ENCODE results near the gene ARHGAP10. TPM values are rescaled to one million over a fixed set of nuclear protein-coding genes. Genes with fewer than 3 reads are reported as not detected.
A peak's percentile ranks its signal among the peaks of the same experiment; 100 is the strongest.

Gene ARHGAP10
- total RNA-seq, 4 donors from 2014 or later: 153 to 404 (median 215) TPM

DNA sequence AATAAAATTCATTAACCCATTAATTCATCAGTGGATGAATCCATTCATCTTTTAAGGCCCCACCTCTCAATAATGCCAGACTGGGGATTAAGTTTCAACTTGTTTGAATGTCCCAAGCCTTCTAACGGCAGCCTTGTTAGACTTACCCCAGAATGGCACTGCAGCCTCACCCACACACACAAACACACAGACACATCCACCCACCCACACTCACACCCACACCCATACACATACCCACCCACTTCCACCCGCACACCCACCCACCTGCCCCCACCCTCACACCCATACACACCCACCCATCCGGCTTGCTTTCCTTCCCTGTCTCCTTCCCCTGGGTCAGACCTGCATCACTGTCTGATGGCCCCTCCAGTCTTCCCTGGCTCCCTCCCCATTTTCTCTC lies 102.6 kb downstream of the ARHGAP10 start:
- H3K4me1 ChIP-seq: peaks cover 24 to 99% (median 44%) of the 10 kb centered on the region in 3 donors

DNA sequence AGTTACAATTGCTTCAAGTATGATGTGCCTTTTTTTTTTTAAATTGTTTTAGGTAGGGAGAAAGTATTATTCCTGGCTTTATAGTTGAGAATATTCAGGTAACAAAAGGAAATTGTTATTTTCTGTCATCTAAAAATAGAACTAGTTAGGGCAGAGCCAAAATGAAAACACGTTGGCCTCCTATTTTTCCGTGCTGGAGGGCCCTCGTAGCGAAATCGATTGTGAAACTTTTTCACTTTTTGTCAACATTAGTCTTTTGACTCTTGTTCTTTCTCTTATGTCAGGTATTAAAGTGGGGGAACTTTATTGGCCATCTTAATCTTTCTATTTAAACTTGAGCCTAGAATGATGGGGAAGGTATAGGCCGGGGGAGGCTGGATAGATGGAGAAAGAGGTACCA lies 104.9 kb downstream of the ARHGAP10 start:
- Histone ChIP-seq H3K9me3 (no peaks in the 10 kb centered on the region), H3K4me3 (no peak overlapping the region), H3K27me3 (no peaks in the 10 kb centered on the region), H3K27ac (peak overlapping the region; percentile 94 to 96 (median 94)), H3K36me3 (peaks cover 0 to 7% of the 10 kb centered on the region in 2 donors), H3K4me1 (peaks cover 17 to 99% (median 44%) of the 10 kb centered on the region in 3 donors)
- peak; percentile 13 for ATAC-seq
- TF ChIP-seq EP300 (IDR thresholded peaks at IDR 0.05) (no peak), POLR2A (IDR thresholded peaks at IDR 0.05) (no peak), POLR2AphosphoS5 (IDR thresholded peaks at IDR 0.05) (no peak)
- TF ChIP-seq, protein P1, sequence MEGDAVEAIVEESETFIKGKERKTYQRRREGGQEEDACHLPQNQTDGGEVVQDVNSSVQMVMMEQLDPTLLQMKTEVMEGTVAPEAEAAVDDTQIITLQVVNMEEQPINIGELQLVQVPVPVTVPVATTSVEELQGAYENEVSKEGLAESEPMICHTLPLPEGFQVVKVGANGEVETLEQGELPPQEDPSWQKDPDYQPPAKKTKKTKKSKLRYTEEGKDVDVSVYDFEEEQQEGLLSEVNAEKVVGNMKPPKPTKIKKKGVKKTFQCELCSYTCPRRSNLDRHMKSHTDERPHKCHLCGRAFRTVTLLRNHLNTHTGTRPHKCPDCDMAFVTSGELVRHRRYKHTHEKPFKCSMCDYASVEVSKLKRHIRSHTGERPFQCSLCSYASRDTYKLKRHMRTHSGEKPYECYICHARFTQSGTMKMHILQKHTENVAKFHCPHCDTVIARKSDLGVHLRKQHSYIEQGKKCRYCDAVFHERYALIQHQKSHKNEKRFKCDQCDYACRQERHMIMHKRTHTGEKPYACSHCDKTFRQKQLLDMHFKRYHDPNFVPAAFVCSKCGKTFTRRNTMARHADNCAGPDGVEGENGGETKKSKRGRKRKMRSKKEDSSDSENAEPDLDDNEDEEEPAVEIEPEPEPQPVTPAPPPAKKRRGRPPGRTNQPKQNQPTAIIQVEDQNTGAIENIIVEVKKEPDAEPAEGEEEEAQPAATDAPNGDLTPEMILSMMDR (IDR thresholded peaks at IDR 0.05): no peak
- WGBS, 2 donors (ENCODE audit: low coverage in 1 of 2): 39 to 51% methylated on average over 6 of the region's 6 CpGs

More for the DNA sequence above, 102.6 kb downstream of the ARHGAP10 start:
- 80 to 93% methylated on average over 3 of the region's 3 CpGs for WGBS, 2 donors (ENCODE audit: low coverage in 1 of 2)
- peak overlapping the region in 3 of 4 donors; percentile 94 to 96 (median 94) for H3K27ac ChIP-seq
- ATAC-seq: no peak
- TF ChIP-seq POLR2A (IDR thresholded peaks at IDR 0.05): no peak
- TF ChIP-seq, protein P1 (IDR thresholded peaks at IDR 0.05): no peak
- no peak for TF ChIP-seq EP300 (IDR thresholded peaks at IDR 0.05)
- TF ChIP-seq POLR2AphosphoS5 (IDR thresholded peaks at IDR 0.05): no peak
- no peak overlapping the region for H3K4me3 ChIP-seq
- peaks cover 0 to 7% of the 10 kb centered on the region in 2 donors for H3K36me3 ChIP-seq
- no peaks in the 10 kb centered on the region for H3K9me3 ChIP-seq
- no peaks in the 10 kb centered on the region for H3K27me3 ChIP-seq

DNA sequence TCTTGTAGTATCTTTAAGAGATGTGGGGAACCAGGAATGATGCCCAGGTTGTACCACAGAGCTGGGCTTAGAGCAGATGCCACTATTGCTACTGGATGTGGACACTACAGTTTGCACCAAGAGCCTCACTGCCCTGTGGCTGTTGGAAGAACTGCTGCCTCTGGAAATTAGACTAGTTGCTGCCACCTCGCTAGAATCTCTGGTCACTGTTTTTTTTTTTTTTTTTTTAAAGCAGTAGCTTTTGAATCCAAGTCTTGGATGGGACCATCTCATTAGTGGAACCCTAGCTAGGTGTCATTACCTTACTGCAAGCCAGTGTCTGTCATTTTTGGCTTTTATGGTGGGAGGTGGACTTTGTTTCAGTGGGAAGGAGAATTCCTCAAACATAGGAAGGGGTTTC lies 105.5 kb downstream of the ARHGAP10 start:
- Histone ChIP-seq H3K4me3 (no peak overlapping the region), H3K36me3 (peaks cover 0 to 7% of the 10 kb centered on the region in 2 donors), H3K4me1 (peaks cover 12 to 99% (median 39%) of the 10 kb centered on the region in 3 donors), H3K9me3 (no peaks in the 10 kb centered on the region), H3K27me3 (no peaks in the 10 kb centered on the region), H3K27ac (peak overlapping the region; percentile 94 to 96 (median 94))
- peak; percentile 31 for ATAC-seq
- WGBS, 2 donors (ENCODE audit: low coverage in 1 of 2): 29 to 67% methylated on average over 1 of the region's 1 CpG
- TF ChIP-seq, protein P1 (IDR thresholded peaks at IDR 0.05): peak; percentile 22 to 59 (median 46)
- no peak for TF ChIP-seq POLR2A (IDR thresholded peaks at IDR 0.05)

DNA sequence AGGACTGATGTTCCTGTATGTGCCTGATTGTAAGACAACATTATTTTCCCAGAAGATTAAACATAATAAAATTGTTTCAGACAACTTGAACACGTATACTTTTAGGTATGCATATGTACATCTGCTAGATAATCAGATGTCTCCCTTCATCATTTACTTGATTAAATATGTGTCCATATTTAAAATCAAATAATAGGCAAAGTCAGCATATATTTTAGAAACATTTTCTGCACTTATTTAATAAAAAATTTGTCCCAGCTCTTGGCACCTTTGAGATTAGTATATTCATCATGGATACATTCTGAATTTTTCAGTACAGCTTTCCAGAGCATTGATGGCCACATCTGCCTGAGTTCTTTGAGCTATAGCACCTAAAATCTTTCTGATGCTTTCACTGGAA lies 106.0 kb downstream of the ARHGAP10 start:
- Histone ChIP-seq H3K36me3 (peaks cover 0 to 7% of the 10 kb centered on the region in 2 donors), H3K4me3 (no peak overlapping the region), H3K27me3 (no peaks in the 10 kb centered on the region), H3K4me1 (peaks cover 12 to 99% (median 39%) of the 10 kb centered on the region in 3 donors), H3K9me3 (no peaks in the 10 kb centered on the region), H3K27ac (peak overlapping the region; percentile 94 to 96 (median 94))
- ATAC-seq: no peak
- TF ChIP-seq POLR2A (IDR thresholded peaks at IDR 0.05) (no peak), EP300 (IDR thresholded peaks at IDR 0.05) (no peak), POLR2AphosphoS5 (IDR thresholded peaks at IDR 0.05) (no peak)
- 83 to 100% methylated on average over 1 of the region's 1 CpG for WGBS, 2 donors (ENCODE audit: low coverage in 1 of 2)

DNA sequence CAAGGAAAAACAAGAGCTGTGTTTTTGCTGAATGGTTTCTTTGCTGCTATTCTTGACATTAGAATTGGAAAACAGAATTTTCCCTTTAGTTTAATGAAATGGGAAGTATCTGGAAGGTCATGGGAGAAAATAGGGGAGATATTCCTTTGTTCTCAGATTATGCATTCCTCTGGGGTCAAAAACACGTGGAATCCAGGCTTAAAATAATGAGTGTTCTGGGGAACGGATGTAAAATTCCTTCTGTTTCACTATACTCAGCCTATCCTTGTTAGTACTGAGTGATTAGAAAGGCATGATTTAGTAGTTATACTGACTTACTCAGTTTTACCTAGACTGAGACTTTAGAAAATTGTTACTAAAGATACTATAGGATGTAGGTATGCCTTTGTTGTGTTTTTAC lies 107.3 kb downstream of the ARHGAP10 start:
- H3K4me3 ChIP-seq: no peak overlapping the region
- H3K9me3 ChIP-seq: no peaks in the 10 kb centered on the region
- 46 to 50% methylated on average over 2 of the region's 2 CpGs for WGBS, 2 donors (ENCODE audit: low coverage in 1 of 2)
- no peaks in the 10 kb centered on the region for H3K27me3 ChIP-seq
- peaks cover 0 to 3% of the 10 kb centered on the region in 2 donors for H3K36me3 ChIP-seq
- H3K27ac ChIP-seq: peak overlapping the region; percentile 62 to 96 (median 85)
- no peak for TF ChIP-seq EP300 (IDR thresholded peaks at IDR 0.05)
- TF ChIP-seq, protein P1 (IDR thresholded peaks at IDR 0.05): no peak
- no peak for TF ChIP-seq POLR2AphosphoS5 (IDR thresholded peaks at IDR 0.05)
- no peak for TF ChIP-seq POLR2A (IDR thresholded peaks at IDR 0.05)
- ATAC-seq: no peak
- peaks cover 12 to 96% (median 36%) of the 10 kb centered on the region in 3 donors for H3K4me1 ChIP-seq

Measured in gastroesophageal sphincter (tissue), 4 donors.